Central memory CD8-positive, alpha-beta T cell (primary cell): ENCODE measurements around the gene NOG.

Experiments
- ATAC-seq: fragments of 150-1000 bp; cut with Tn5 transposase; replicated peaks from 2 replicates; pipeline ENCODE4 v1.10.0; 2022; ENCODE audit warnings: mild to moderate bottlenecking, moderate FRiP score, moderate number of reproducible peaks; ENCODE audit not compliant: poor library complexity, severe bottlenecking; ENCODE audit errors: extremely low read depth
- DNase-seq, 2 donors: peaks; one replicate each; pipeline ENCODE4 v3.0.0; 2021; ENCODE audit warnings: low spot score in 2 of 2
- H3K27ac Mint-ChIP-seq: one replicate; pipeline ENCODE4 v1.8.0; 2022; ENCODE audit warnings: low read depth, mild to moderate bottlenecking, moderate library complexity, mixed read lengths
- H3K27me3 Mint-ChIP-seq: one replicate; pipeline ENCODE4 v1.8.0; 2022; ENCODE audit warnings: mixed read lengths
- H3K36me3 Mint-ChIP-seq: one replicate; pipeline ENCODE4 v1.8.0; 2022; ENCODE audit warnings: mild to moderate bottlenecking, moderate library complexity, mixed read lengths; ENCODE audit not compliant: insufficient read depth
- H3K4me1 Mint-ChIP-seq: one replicate; pipeline ENCODE4 v1.8.0; 2022; ENCODE audit warnings: mixed read lengths
- H3K4me3 Mint-ChIP-seq: one replicate; pipeline ENCODE4 v1.8.0; 2022; ENCODE audit warnings: mild to moderate bottlenecking, moderate library complexity, mixed read lengths
- H3K9me3 Mint-ChIP-seq: one replicate; pipeline ENCODE4 v1.8.0; 2022; ENCODE audit warnings: mixed read lengths

NOG gene

DNA sequence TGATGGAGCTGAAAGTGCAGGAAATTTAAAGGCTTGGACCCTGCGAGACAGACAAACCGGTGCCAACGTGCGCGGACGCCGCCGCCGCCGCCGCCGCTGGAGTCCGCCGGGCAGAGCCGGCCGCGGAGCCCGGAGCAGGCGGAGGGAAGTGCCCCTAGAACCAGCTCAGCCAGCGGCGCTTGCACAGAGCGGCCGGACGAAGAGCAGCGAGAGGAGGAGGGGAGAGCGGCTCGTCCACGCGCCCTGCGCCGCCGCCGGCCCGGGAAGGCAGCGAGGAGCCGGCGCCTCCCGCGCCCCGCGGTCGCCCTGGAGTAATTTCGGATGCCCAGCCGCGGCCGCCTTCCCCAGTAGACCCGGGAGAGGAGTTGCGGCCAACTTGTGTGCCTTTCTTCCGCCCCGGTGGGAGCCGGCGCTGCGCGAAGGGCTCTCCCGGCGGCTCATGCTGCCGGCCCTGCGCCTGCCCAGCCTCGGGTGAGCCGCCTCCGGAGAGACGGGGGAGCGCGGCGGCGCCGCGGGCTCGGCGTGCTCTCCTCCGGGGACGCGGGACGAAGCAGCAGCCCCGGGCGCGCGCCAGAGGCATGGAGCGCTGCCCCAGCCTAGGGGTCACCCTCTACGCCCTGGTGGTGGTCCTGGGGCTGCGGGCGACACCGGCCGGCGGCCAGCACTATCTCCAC lies at the start of gene NOG:
Gene NOG (plus strand): TSS at position 54 of the 674 bp plus-strand sequence. CDS start 525 bp downstream, at position 579.
- Mint-ChIP-seq H3K27ac (no peak within 1 kb of the TSS), H3K4me1 (peaks cover 25% of the 10 kb centered on the region), H3K4me3 (peak within 1 kb of the TSS; percentile 67), H3K36me3 (peaks cover 3% of the 10 kb centered on the region), H3K27me3 (peaks cover 82% of the 10 kb centered on the region), H3K9me3 (no peaks in the 10 kb centered on the region)
- no peak for DNase-seq
- no peak for ATAC-seq

GRCh38 chr17:56545106-56545505 lies 48.4 kb upstream of the NOG start:
- no peak overlapping the region for H3K27ac Mint-ChIP-seq
- H3K4me3 Mint-ChIP-seq = no peak overlapping the region
- H3K4me1 Mint-ChIP-seq = no peaks in the 10 kb centered on the region
- DNase-seq (no peak), ATAC-seq (no peak)
- H3K27me3 Mint-ChIP-seq = peaks cover 72% of the 10 kb centered on the region
- H3K9me3 Mint-ChIP-seq = peaks cover 6% of the 10 kb centered on the region
- peaks cover 1% of the 10 kb centered on the region for H3K36me3 Mint-ChIP-seq

GRCh38 chr17:56545930-56546329 lies 47.6 kb upstream of the NOG start:
- H3K36me3 Mint-ChIP-seq = peaks cover 1% of the 10 kb centered on the region
- ATAC-seq = no peak
- H3K9me3 Mint-ChIP-seq = peaks cover 6% of the 10 kb centered on the region
- peaks cover 72% of the 10 kb centered on the region for H3K27me3 Mint-ChIP-seq
- H3K4me3 Mint-ChIP-seq = no peak overlapping the region
- no peaks in the 10 kb centered on the region for H3K4me1 Mint-ChIP-seq
- no peak overlapping the region for H3K27ac Mint-ChIP-seq
- DNase-seq = no peak

GRCh38 chr17:56548661-56549060 lies 44.8 kb upstream of the NOG start:
- ATAC-seq = no peak
- Mint-ChIP-seq H3K27me3 (peaks cover 67% of the 10 kb centered on the region), H3K4me1 (no peaks in the 10 kb centered on the region), H3K27ac (no peak overlapping the region), H3K36me3 (peaks cover 1% of the 10 kb centered on the region), H3K4me3 (no peak overlapping the region), H3K9me3 (peaks cover 12% of the 10 kb centered on the region)
- DNase-seq = no peak

GRCh38 chr17:56549501-56549900 lies 44.0 kb upstream of the NOG start:
- no peak for ATAC-seq
- Mint-ChIP-seq H3K27ac (no peak overlapping the region), H3K4me3 (no peak overlapping the region), H3K4me1 (no peaks in the 10 kb centered on the region), H3K36me3 (peaks cover 1% of the 10 kb centered on the region), H3K27me3 (peaks cover 59% of the 10 kb centered on the region), H3K9me3 (peaks cover 12% of the 10 kb centered on the region)
- DNase-seq = no peak

GRCh38 chr17:56557682-56558081 lies 35.8 kb upstream of the NOG start:
- H3K36me3 Mint-ChIP-seq = no peaks in the 10 kb centered on the region
- peaks cover 51% of the 10 kb centered on the region for H3K27me3 Mint-ChIP-seq
- H3K4me1 Mint-ChIP-seq = no peaks in the 10 kb centered on the region
- DNase-seq = no peak
- no peak for ATAC-seq
- H3K9me3 Mint-ChIP-seq = no peaks in the 10 kb centered on the region
- H3K4me3 Mint-ChIP-seq = no peak overlapping the region
- no peak overlapping the region for H3K27ac Mint-ChIP-seq

- no peaks in the 10 kb centered on the region for H3K4me1 Mint-ChIP-seq
- ATAC-seq = no peak
- H3K27me3 Mint-ChIP-seq = peaks cover 49% of the 10 kb centered on the region
- no peak for DNase-seq
- H3K4me3 Mint-ChIP-seq = no peak overlapping the region
- no peaks in the 10 kb centered on the region for H3K9me3 Mint-ChIP-seq
- no peak overlapping the region for H3K27ac Mint-ChIP-seq
- H3K36me3 Mint-ChIP-seq = no peaks in the 10 kb centered on the region
Observed at GRCh38 chr17:56558088-56558487, 35.4 kb upstream of the NOG start.

GRCh38 chr17:56570199-56570598 lies 23.3 kb upstream of the NOG start:
- no peak for ATAC-seq
- no peaks in the 10 kb centered on the region for H3K36me3 Mint-ChIP-seq
- H3K27ac Mint-ChIP-seq = no peak overlapping the region
- H3K4me3 Mint-ChIP-seq = no peak overlapping the region
- no peaks in the 10 kb centered on the region for H3K9me3 Mint-ChIP-seq
- no peaks in the 10 kb centered on the region for H3K4me1 Mint-ChIP-seq
- DNase-seq = no peak
- peaks cover 28% of the 10 kb centered on the region for H3K27me3 Mint-ChIP-seq

DNA sequence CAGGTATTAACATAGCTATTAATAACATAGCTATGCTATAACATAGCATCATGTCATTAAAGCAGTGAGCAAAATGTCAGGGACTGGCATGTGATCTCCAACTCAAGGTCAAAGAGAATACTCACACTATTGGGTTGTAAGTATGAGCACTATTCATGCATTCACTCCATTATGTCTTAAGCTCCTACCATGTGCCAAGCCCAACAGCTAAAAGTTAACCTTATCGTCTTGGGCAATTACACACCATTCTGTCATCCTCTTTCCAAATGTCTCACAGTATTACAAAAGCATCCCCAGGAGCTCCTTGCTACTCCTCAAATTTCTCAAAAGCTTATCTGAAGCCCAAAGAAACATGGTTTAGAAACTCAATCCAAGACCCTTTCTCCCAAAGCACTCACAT lies 22.0 kb upstream of the NOG start:
- DNase-seq (no peak), ATAC-seq (no peak)
- H3K4me3 Mint-ChIP-seq = no peak overlapping the region
- H3K27me3 Mint-ChIP-seq = peaks cover 33% of the 10 kb centered on the region
- no peaks in the 10 kb centered on the region for H3K9me3 Mint-ChIP-seq
- H3K4me1 Mint-ChIP-seq = no peaks in the 10 kb centered on the region
- H3K27ac Mint-ChIP-seq = no peak overlapping the region
- no peaks in the 10 kb centered on the region for H3K36me3 Mint-ChIP-seq

- H3K27ac Mint-ChIP-seq = no peak overlapping the region
- ATAC-seq = no peak
- H3K9me3 Mint-ChIP-seq = no peaks in the 10 kb centered on the region
- no peaks in the 10 kb centered on the region for H3K36me3 Mint-ChIP-seq
- peaks cover 51% of the 10 kb centered on the region for H3K27me3 Mint-ChIP-seq
- H3K4me3 Mint-ChIP-seq = no peak overlapping the region
- DNase-seq = no peak
- H3K4me1 Mint-ChIP-seq = no peaks in the 10 kb centered on the region
Observed at GRCh38 chr17:56577190-56577842, 16.2 kb upstream of the NOG start.

- H3K36me3 Mint-ChIP-seq = no peaks in the 10 kb centered on the region
- H3K9me3 Mint-ChIP-seq = no peaks in the 10 kb centered on the region
- H3K4me1 Mint-ChIP-seq = no peaks in the 10 kb centered on the region
- no peak for DNase-seq
- ATAC-seq = no peak
- H3K27me3 Mint-ChIP-seq = peaks cover 56% of the 10 kb centered on the region
- H3K4me3 Mint-ChIP-seq = no peak overlapping the region
- no peak overlapping the region for H3K27ac Mint-ChIP-seq
Observed at GRCh38 chr17:56577843-56578204, 15.7 kb upstream of the NOG start.

- peaks cover 2% of the 10 kb centered on the region for H3K36me3 Mint-ChIP-seq
- ATAC-seq (no peak), DNase-seq (no peak)
- H3K27me3 Mint-ChIP-seq = peaks cover 70% of the 10 kb centered on the region
- no peak overlapping the region for H3K4me3 Mint-ChIP-seq
- no peaks in the 10 kb centered on the region for H3K9me3 Mint-ChIP-seq
- no peaks in the 10 kb centered on the region for H3K4me1 Mint-ChIP-seq
- H3K27ac Mint-ChIP-seq = no peak overlapping the region
Observed at GRCh38 chr17:56581635-56582627, 11.6 kb upstream of the NOG start.
